Measurements from ENCODE around the gene FAM3B. TPM values are rescaled to one million over a fixed set of nuclear protein-coding genes. Genes with fewer than 3 reads are reported as not detected.

The FAM3B gene
- total and polyA plus RNA-seq, 2 experiments from 2014 or later: not detected

- no peaks in the 10 kb centered on the region for H3K36me3 ChIP-seq (ENCODE audit: low read depth)
- no peak overlapping the region for H3K4me2 ChIP-seq (ENCODE audit: unreplicated experiment)
- H3K9me2 ChIP-seq (ENCODE audit: insufficient read depth): no peaks in the 10 kb centered on the region
- H3K4me3 ChIP-seq: no peak overlapping the region
- no peaks in the 10 kb centered on the region for H3K79me2 ChIP-seq (ENCODE audit: insufficient read depth)
- 87 to 90% methylated on average over 13 of the region's 13 CpGs for WGBS, 2 experiments (ENCODE audit: low coverage in 1 of 2, low lambda C conversion rate in 2 of 2, missing lambda C conversion rate in 2 of 2)
- no peak overlapping the region for H2AFZ ChIP-seq
- in situ Hi-C loops (cut with MboI): loop anchor here (5.0 to 25.0 kb wide), 2 partner anchors 173 to 523 kb away; no protein-coding TSS in a partner anchor
- H3K27ac ChIP-seq: no peak overlapping the region
- no peaks in the 10 kb centered on the region for H4K20me1 ChIP-seq (ENCODE audit: insufficient read depth)
- no peak for DNase-seq
- no peaks in the 10 kb centered on the region for H3F3A ChIP-seq (ENCODE audit: insufficient read depth)
- H3K9ac ChIP-seq: no peak overlapping the region
- no peaks in the 10 kb centered on the region for H3K9me3 ChIP-seq (ENCODE audit: low read depth)
- H3K4me1 ChIP-seq (ENCODE audit: insufficient read depth): no peaks in the 10 kb centered on the region
- H3K27me3 ChIP-seq (replicated peaks; ENCODE audit: insufficient read depth): peaks cover 25% of the 10 kb centered on the region
- TF ChIP-seq EZH2 (IDR thresholded peaks at IDR 0.05; ENCODE audit: insufficient read depth, poor library complexity, severe bottlenecking) (no peak), EZH2phosphoT487 (IDR thresholded peaks at IDR 0.05; ENCODE audit: insufficient read depth, low read depth) (no peak)
Measured at GRCh38 chr21:41289431-41289830, 27.2 kb upstream of the FAM3B start.

- no peaks in the 10 kb centered on the region for H3K9me2 ChIP-seq (ENCODE audit: insufficient read depth)
- H3K4me3 ChIP-seq: peak overlapping the region; percentile 51
- in situ Hi-C loops (cut with MboI): loop anchor here (25.0 kb wide), 1 partner anchor 522 kb away; no protein-coding TSS in a partner anchor
- no peaks in the 10 kb centered on the region for H3F3A ChIP-seq (ENCODE audit: insufficient read depth)
- DNase-seq: peak; percentile 19
- no peak overlapping the region for H3K27ac ChIP-seq
- peaks cover 27% of the 10 kb centered on the region for H3K27me3 ChIP-seq (replicated peaks; ENCODE audit: insufficient read depth)
- H3K4me2 ChIP-seq (ENCODE audit: unreplicated experiment): peak overlapping the region; percentile 32
- no peaks in the 10 kb centered on the region for H4K20me1 ChIP-seq (ENCODE audit: insufficient read depth)
- no peaks in the 10 kb centered on the region for H3K36me3 ChIP-seq (ENCODE audit: low read depth)
- no peak for TF ChIP-seq EZH2 (IDR thresholded peaks at IDR 0.05; ENCODE audit: insufficient read depth, poor library complexity, severe bottlenecking)
- no peak for TF ChIP-seq EZH2phosphoT487 (IDR thresholded peaks at IDR 0.05; ENCODE audit: insufficient read depth, low read depth)
- peak overlapping the region; percentile 17; the same call in 1 of the 2 replicates for H2AFZ ChIP-seq
- WGBS, 2 experiments (ENCODE audit: low coverage in 1 of 2, low lambda C conversion rate in 2 of 2, missing lambda C conversion rate in 2 of 2): 38 to 43% methylated on average over 22 to 24 of the region's 24 CpGs
- no peaks in the 10 kb centered on the region for H3K79me2 ChIP-seq (ENCODE audit: insufficient read depth)
- H3K9me3 ChIP-seq (ENCODE audit: low read depth): no peaks in the 10 kb centered on the region
- no peaks in the 10 kb centered on the region for H3K4me1 ChIP-seq (ENCODE audit: insufficient read depth)
- H3K9ac ChIP-seq: 0 out of 2 replicates have a peak overlapping the region, but pooled peaks have one; percentile 18
Measured at GRCh38 chr21:41290106-41290799, 26.3 kb upstream of the FAM3B start.

- no peak overlapping the region for H3K4me3 ChIP-seq
- no peaks in the 10 kb centered on the region for H3K4me1 ChIP-seq (ENCODE audit: insufficient read depth)
- no peaks in the 10 kb centered on the region for H3K9me3 ChIP-seq (ENCODE audit: low read depth)
- H3K79me2 ChIP-seq (ENCODE audit: insufficient read depth): no peaks in the 10 kb centered on the region
- no peak overlapping the region for H3K9ac ChIP-seq
- H3K27me3 ChIP-seq (replicated peaks; ENCODE audit: insufficient read depth): peaks cover 27% of the 10 kb centered on the region
- WGBS, 2 experiments (ENCODE audit: low coverage in 1 of 2, low lambda C conversion rate in 2 of 2, missing lambda C conversion rate in 2 of 2): 62 to 78% methylated on average over 1 of the region's 1 CpG
- H3K27ac ChIP-seq: no peak overlapping the region
- no peak for TF ChIP-seq EZH2 (IDR thresholded peaks at IDR 0.05; ENCODE audit: insufficient read depth, poor library complexity, severe bottlenecking)
- H4K20me1 ChIP-seq (ENCODE audit: insufficient read depth): no peaks in the 10 kb centered on the region
- H3K4me2 ChIP-seq (ENCODE audit: unreplicated experiment): no peak overlapping the region
- no peaks in the 10 kb centered on the region for H3K36me3 ChIP-seq (ENCODE audit: low read depth)
- in situ Hi-C loops (cut with MboI): loop anchor here (25.0 kb wide), 1 partner anchor 518 kb away; no protein-coding TSS in a partner anchor
- DNase-seq: no peak
- H3K9me2 ChIP-seq (ENCODE audit: insufficient read depth): no peaks in the 10 kb centered on the region
- no peak overlapping the region for H2AFZ ChIP-seq
- no peaks in the 10 kb centered on the region for H3F3A ChIP-seq (ENCODE audit: insufficient read depth)
Measured at GRCh38 chr21:41294548-41295231, 21.9 kb upstream of the FAM3B start.

- TF ChIP-seq EZH2 (IDR thresholded peaks at IDR 0.05; ENCODE audit: insufficient read depth, poor library complexity, severe bottlenecking) (no peak), EZH2phosphoT487 (IDR thresholded peaks at IDR 0.05; ENCODE audit: insufficient read depth, low read depth) (no peak)
Measured at GRCh38 chr21:41295721-41296254, 20.8 kb upstream of the FAM3B start.

More at GRCh38 chr21:41295721-41296254, 20.8 kb upstream of the FAM3B start:
- in situ Hi-C loops (cut with MboI): loop anchor here (25.0 kb wide), 1 partner anchor 517 kb away; no protein-coding TSS in a partner anchor
- Histone ChIP-seq H2AFZ (no peak overlapping the region), H3K9ac (no peak overlapping the region), H3K27me3 (replicated peaks; ENCODE audit: insufficient read depth) (peaks cover 23% of the 10 kb centered on the region), H3K4me3 (no peak overlapping the region), H3F3A (ENCODE audit: insufficient read depth) (no peaks in the 10 kb centered on the region), H4K20me1 (ENCODE audit: insufficient read depth) (no peaks in the 10 kb centered on the region), H3K36me3 (ENCODE audit: low read depth) (no peaks in the 10 kb centered on the region), H3K9me2 (ENCODE audit: insufficient read depth) (no peaks in the 10 kb centered on the region), H3K4me2 (ENCODE audit: unreplicated experiment) (no peak overlapping the region), H3K4me1 (ENCODE audit: insufficient read depth) (no peaks in the 10 kb centered on the region), H3K79me2 (ENCODE audit: insufficient read depth) (no peaks in the 10 kb centered on the region), H3K9me3 (ENCODE audit: low read depth) (no peaks in the 10 kb centered on the region), H3K27ac (no peak overlapping the region)
- WGBS, 2 experiments (ENCODE audit: low coverage in 1 of 2, low lambda C conversion rate in 2 of 2, missing lambda C conversion rate in 2 of 2): 43 to 47% methylated on average over 4 of the region's 4 CpGs
- DNase-seq: no peak

Measured in GM23248 (cell line).